ENCODE data around the gene OLFML1. TPM values are rescaled to one million over a fixed set of nuclear protein-coding genes. Genes with fewer than 3 reads are reported as not detected.

OLFML1 gene
- total RNA-seq, 1 experiment from 2014 or later: 0.21 TPM

DNA sequence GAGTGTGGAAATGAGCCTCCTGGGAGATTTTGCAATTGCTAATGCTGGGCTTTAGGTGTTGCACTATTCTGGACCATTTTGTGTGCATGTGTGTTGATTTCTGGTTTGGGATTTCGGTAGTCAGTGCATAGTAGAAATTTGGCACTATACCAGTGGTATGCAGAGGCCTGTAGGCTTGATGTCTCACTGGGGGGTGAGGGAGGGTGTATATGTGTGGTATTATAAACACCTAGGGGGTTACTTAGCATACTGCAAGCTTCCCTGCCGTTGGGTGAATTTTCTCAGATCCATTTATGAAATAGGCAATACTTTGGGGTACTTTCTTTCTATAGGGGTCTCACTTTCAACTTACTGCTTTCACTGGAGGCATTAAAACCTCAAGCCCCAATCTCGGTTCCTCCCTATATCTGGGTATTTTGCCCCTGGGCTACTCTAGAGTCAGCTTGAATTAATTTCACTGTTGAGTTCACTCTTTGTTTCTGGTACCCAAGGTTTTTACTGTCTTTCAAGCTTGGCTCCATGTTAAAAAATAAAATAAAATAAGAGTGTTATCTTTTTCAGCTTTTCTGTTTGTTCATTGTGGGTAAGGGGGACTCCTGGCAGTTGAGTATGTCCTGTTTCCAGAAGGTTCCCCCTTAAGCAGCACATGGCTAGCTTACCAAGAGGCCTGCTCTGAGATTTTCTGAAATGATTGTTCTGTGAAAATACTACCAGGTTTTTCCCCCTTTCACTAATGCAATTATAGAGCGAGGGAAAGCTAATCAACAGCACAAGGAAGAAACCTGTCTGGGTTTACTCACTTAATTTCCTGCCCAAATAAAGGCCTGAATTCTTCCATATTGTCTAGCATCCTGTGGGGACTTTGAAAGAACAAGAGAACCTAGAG is 74.3 kb downstream of the OLFML1 start:
- no peak for DNase-seq (ENCODE audit: low spot score)

Other genes with a start within 250 kb of the OLFML1 start
- gene SYT9, start 233.6 kb upstream of the OLFML1 start, total RNA-seq (2014; rRNA removed; shearing (Covaris generic)): 0.06 TPM in 1 of 2 replicates, not detected in the other
- 3.5 and 5.9 TPM in 2 replicates for gene PPFIBP2, start 28.5 kb downstream of the OLFML1 start, total RNA-seq (2014; rRNA removed; shearing (Covaris generic))
- not detected in 2 replicates for gene CYB5R2, start 188.0 kb downstream of the OLFML1 start, total RNA-seq (2014; rRNA removed; shearing (Covaris generic))
- gene OVCH2, start 221.0 kb downstream of the OLFML1 start, total RNA-seq (2014; rRNA removed; shearing (Covaris generic)): 0.43 TPM in 1 of 2 replicates, not detected in the other

Data from H4 (cell line).